ENCODE measurements around the gene HCN2.

Gene HCN2

DNA sequence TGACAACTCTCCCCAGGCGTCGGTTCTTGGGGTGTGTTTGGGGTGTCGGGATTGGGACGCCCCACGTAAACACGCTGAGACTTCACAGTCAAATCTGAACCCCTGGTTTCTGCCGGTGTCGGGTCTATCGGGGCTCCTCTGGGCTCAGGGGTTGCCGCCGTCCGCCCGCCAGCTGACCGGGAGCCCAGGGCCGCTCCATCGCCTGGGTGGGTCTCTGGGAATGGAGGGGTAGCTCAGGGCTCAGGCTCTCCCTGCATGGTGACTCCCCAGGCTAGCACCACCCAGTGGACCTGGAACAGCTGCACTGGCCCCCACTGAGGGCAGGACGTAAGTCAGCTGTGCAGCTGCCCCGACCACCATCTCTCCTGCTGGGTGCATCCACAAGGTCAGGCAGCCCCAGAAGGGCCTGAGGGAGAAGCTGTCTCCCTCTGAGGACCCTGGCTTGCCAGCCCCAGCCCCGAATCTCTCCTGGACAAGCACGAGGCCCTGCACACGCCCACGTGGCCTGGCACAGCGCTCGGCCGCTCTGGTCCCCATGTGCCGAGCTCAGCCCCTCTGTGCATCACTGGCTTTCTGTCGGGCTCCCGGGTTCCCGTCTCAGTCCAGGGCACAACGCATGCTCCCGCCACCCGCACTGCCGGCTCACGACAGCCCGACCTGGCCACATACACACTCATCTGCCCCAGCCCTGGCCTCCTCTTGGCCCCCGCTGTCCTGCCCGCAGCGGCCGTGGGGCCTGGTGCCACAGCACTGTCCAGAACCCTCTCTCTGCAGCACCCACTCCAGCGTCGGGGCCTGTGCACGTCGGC is 67.3 kb downstream of the HCN2 start:
- no peak for DNase-seq (ENCODE audit: low read depth)

DNA sequence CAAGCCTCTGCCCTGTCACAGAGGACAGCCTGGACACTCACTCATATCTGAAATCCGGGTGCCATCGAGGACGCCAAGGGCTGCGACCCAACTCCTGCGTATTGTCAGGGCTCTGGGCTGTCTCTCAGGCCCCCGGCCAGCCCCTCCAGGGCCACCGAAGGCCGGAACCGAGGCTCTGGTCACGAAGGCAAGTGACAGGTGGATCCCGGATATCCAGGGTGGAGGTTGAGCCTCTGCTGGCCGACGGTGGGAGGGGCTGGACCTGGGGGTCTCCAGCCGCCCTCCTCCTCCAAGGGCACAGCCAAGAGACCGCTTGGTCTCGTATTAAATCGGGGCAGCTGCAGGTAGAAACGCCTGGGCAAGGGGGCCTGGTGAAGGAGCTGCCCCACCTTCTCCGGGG is 67.9 kb downstream of the HCN2 start:
- no peak for DNase-seq (ENCODE audit: low read depth)

DNA sequence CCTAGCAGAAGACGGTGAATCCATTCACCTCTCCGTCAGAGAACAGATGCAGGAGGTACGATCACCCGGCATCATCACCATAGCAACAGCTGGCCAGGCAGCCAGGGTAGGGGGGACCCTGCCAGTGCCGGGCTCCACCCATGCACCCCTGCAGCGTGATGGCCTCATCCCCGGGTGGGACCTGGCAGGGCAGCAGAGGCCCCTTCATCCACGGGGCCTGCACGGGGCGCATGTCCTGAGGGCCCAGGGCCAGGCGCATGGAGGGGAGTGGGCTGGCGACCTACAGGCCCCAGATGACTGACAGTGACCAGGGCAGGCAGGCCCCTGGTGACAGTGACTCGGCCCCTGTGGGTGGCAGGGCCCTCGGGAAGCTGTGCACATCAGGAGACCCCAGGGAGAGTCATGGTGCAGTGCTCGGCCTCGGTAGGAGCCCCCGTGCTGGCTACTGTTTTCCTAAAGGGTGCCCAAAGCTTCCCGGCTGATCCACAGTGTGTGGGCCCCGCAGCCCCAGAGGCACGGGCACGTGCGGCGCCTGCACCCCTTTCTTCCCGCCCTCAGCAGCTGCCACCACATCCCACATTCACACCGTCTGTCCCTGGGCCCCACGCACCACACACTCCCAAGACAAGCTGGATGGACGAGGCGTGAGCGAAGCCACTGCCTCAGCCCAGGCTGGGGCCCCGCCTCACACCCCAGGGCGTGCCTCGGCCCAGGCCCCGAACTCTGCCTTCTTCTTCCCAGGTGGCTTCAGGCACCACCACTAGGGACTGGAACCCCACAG is 68.6 kb downstream of the HCN2 start:
- no peak for DNase-seq (ENCODE audit: low read depth)

DNA sequence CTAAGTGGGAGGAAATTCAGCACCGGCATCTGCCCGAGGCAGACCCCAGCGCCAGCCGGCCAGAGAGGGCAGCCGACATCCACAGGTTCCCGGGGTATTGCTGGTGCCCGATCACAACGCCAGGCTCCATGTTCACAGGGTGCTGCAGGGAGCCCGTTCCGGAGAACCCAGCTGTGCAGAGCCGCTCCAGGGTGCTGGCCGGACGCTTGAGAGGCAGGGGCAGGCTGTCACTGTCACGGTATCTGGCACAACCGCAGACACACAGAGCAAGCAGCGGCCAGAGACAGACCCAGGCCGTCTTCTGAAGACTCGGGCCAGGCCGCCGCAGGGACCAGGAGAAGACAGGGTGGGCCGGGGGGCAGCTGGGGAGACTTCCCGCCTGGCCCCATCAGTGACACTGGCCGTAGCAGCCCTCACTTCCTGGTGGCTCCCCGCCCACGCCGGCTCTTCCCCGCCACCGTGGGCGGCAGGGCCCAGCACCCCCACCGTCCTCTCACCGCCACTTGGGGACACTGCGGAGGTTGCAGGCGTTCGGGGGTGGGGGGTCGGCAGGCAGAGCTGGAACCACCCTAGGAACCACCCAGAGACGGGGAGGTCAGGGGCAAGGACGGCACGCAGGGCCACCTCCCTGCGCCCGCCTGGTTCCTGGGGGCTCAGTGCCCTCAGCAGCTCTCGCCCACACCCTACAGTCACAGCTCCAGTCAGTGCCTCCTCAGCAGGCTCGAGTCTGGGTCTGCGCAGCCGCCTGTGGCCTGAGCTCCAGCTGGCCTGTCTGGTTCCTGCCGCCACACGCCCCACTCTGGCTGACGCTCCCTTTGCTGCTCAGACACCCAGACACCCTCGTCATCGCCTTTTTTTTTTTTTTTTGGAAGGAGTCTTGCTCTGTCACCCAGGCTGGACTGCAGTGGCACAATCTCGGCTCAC is 69.5 kb downstream of the HCN2 start:
- no peak for DNase-seq (ENCODE audit: low read depth)

DNA sequence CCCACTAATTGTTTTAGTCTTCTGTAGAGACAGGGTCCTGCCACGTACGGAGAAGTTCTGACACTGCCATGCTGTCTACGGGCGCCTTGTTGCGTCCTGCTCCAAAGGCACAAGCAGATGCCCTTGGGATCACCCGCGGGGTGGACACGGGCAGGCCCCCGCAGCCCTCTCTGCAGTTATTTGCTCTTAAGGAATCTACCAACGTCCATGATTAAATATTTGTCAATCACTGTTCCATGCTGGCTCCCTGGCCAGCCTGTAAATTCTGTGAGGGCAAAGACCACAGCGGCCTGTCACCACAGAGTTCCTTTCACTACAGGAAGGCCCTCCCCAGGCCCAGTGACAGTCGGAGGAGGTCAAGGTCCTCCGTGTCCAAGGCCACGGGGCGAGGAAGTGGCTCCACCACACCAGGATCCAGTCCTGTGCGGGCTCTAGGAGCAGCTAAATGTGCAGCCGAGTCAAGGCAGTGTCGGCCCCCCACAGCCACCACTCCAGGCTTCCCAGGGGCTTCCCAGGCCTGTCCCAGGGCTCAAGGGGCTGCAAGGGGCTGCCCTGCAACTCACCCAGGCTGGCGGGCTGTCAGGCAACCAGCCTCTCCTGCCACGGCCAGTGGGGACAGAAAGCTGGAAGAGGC is 71.2 kb downstream of the HCN2 start:
- no peak for DNase-seq (ENCODE audit: low read depth)

DNA sequence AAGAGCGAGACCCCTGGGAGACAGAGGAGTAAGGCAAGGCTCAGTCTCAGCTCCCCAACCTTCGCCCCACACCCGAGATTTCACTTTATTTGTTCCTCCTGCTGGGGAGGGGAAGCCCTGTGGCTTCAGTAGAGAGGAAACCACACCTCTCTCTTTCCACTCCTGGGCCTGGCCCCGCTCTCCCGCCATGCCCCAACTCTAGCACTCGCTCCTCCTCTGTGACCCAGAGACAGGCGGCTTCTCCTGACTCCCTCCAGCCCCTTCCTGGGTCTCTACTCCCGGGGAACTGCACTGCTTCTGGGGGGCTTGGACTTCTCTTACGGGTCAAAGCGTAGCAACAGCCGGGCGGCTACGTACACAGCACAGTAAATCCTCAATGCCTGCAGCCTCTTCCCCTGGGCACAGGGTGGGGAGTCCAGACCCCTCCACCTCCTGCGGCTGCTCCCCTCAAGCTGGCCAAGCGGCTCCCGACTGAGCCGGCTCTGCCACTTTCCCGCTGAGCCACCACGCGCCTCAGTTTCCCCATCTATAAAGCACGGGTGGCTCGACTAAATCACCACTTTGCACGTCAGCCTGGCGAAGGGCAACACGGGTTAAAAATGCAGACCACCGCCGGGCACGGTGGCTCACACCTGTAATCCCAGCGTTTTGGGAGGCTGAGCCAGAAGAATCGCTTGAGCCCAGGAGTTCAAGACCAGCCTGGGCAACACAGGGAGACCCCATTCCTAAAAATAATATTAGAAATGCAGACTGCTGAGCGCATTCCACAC is 71.9 kb downstream of the HCN2 start:
- DNase-seq (ENCODE audit: low read depth), result no peak

DNA sequence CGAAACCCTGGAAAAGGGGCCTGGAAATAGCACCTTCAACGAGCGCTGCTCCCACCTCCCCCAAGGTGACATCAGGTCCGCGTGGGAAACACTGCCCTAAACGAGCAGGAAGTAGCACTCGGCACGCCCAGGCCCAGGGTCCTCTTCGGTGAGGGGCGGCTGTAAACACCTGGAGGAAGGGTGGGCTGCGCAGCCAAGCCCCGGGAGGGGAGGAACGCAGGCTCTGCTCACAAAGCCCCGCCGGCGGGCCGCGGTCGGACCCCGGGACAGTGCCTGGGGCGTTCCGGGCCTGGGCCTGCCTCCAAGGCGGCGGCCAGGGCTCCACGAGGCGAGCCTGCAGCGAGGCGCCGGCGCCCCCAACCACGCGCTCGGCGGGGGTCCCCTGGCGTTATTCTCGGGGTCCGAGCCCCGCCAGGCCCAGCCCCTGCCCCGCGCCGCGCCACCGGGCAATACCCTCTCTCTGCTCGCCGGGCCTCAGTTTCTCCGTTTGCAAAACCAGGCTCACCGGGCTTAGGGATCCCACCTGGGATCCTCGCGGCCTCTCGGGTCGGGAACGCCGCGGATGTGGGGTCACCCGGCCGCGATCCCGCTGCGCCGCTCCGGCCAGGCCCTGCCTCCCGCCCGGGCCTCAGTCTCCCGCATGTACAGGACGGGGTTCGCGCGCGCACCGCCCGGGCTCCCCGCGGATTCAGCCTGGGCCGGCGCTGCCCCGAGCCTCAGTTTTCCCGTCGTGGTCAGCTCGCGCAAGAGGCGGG is 72.7 kb downstream of the HCN2 start:
- DNase-seq (ENCODE audit: low read depth), result no peak

DNA sequence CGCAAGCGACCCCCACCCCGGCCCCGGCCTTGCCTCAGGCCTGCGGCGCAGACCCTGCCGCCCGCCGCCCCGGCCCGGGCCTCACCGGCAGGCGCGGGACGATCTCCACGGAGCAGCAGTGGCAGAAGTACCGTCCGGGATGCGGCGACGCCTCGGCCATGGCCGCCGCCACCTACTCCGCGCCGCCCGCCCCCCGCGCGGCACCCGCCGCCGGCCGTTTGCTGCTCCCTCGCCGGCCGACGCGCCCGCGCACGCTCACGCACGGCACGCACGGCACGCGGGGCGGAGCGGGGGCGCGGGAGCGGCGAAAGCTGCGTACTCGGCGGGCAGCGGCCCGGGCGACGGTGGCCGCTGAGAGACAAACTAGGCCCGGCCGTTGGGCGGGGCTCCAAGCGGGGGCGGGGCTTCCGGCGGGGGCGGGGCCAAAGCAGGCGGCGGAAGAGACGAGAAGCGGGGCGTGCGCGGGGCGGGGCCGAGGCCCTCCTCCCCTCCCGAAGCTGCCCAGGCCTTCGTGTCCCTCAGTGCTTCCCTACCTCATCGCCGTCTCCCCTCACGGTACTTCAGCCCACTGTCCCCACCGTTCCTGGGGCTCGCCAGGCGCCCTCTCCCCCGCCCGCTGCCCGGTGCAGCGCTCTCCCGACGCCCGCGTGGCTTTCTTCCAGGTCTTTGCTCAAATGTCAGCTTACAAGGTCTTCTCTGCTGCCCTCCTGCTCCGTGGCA is 73.4 kb downstream of the HCN2 start, which contains the start of gene RNF126:
Gene RNF126 (minus strand): TSS at position 253 of the 720 bp plus-strand sequence. CDS start 93 bp downstream, at position 160.
- DNase-seq (ENCODE audit: low read depth), result peak; percentile 92

DNA sequence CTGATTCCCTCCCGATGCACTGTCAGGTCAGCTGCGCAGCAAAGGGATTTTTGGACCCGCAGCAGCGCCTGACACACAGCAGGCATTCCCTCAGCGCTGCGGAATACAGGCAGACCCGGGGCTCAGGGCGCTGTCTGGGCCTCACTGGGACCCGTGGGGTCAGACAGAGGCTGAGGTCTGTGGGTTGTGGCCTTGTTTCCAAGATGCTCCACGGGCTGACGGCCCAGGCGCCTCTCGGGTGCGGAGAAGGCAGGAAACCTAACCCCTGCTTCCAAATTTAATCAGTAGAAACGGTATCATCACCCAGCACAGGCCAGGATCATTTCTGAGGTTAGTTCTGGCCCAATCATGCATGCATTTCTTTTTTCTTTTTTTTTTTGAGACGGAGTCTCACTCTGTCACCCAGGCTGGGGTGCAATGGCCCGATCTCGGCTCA is 74.0 kb downstream of the HCN2 start:
- no peak for DNase-seq (ENCODE audit: low read depth)

DNA sequence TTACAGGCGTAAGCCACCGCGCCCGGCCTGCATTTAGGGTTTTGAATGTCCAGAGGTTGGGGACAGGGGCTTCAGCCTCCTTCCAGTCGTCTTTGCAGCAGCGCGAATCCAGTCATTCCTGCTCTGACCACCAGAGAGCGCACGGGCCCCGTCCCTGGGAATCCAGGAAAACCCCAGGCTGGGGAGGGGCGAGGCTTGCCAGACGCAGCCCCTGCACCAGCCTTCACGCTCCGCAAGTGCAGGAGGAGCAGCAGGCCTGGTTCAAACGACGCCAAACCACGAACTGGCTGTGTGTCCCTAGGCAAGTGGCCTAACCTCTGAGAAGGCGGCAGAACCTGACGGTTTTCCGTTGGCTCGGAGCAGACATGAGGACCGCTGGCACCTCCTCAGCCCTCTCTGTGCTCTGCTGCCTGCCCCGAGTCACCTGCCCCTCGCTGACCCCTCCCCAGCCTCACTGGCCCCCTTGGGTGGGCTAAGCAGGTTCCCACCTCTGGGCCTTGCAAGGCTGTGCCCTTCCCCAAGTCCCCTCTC is 75.3 kb downstream of the HCN2 start:
- peak; percentile 60 for DNase-seq (ENCODE audit: low read depth)
